Neural crest cell (in vitro differentiated cells): ENCODE data around the gene DPH7. TPM values are rescaled to one million over a fixed set of nuclear protein-coding genes. Genes with fewer than 3 reads are reported as not detected.

Experiments used
- DNase-seq: peaks from one replicate; pipeline ENCODE4 v3.0.0; 2021; ENCODE audit warnings: low read depth, mixed read lengths, low spot score
- H3K27ac Mint-ChIP-seq: one replicate; pipeline ENCODE4 v1.8.0; 2021; ENCODE audit warnings: mild to moderate bottlenecking, mixed read lengths; ENCODE audit not compliant: unreplicated experiment
- H3K27me3 Mint-ChIP-seq: 2 replicates; pipeline ENCODE4 v1.8.0; 2021; ENCODE audit warnings: low read depth, mild to moderate bottlenecking, mixed read lengths
- H3K36me3 Mint-ChIP-seq: 2 replicates; pipeline ENCODE4 v1.8.0; 2021; ENCODE audit warnings: low read depth, mild to moderate bottlenecking, mixed read lengths
- H3K4me1 Mint-ChIP-seq: 2 replicates; pipeline ENCODE4 v1.8.0; 2021; ENCODE audit warnings: mixed read lengths
- H3K4me3 Mint-ChIP-seq: one replicate; pipeline ENCODE4 v1.8.0; 2021; ENCODE audit warnings: mild to moderate bottlenecking, mixed read lengths
- H3K9me3 Mint-ChIP-seq: 2 replicates; pipeline ENCODE4 v1.8.0; 2021; ENCODE audit warnings: mixed read lengths
- total RNA-seq: library from RNA; stranded (reverse); gene quantifications from 2 replicates; pipeline ENCODE4 v1.2.1, GENCODE V29; 2021
- TF ChIP-seq, protein P1 (sequence below): fragments of 200-600 bp; sonication (generic); conservative IDR thresholded peaks from 2 replicates; pipeline ENCODE4 v1.5.0; 2021; ENCODE audit warnings: antibody characterized with exemption, mild to moderate bottlenecking

The DPH7 gene
- total RNA-seq, 1 donor from 2014 or later, result 63.0 TPM

DNA sequence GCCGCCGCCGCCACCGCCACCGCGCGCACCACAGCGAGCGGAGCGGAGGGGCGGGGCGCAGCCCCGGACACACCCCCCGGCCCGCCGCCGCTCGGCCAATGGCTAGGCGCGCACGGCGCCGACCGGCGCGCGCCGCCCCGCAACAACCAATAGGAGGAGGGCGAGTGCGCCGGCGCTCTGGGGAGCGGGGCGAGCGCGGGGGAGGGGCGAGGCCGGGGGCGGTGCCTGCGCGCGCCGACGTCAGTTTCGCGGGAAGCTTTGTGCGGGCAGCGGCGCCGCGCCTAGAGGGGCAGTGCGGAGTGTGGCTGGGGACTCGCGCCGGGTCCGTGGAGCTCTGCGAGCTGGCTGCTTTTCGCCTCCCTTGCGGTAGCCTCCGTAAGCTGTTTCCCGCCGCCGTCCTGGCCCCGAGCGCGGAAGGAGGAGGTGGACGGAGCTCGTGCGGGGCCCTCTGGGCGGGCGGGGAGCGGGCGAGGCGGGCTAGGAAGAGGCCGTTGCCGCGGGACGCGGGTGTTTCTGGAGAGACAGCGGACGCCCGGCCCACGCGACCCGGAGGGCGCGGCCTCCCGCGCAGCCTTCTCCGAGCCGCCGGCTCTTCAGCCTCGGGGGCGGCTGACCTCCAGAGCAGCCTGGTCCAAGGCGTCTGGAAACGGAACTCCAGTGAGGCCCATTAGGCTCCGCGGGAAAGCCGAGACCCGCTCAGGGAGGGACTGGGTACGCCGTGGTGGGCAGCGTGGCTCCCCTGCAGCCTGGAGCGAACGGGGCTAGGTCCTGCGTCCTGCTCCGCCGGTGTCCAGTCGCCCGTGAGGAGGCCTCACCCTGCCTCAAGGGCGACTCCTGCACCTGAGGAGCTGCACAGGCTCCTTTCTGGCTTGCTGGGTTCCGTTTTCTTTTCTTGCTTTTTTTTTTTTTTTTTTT is 12.0 kb upstream of the DPH7 start, which contains the start of gene ZMYND19:
Gene ZMYND19, minus strand, starts transcription at position 44 of the 915 bp plus-strand sequence. CDS start 249 bp downstream, outside the sequence.
- Mint-ChIP-seq H3K9me3 (no peaks in the 10 kb centered on the region), H3K36me3 (peaks cover 4% of the 10 kb centered on the region), H3K27me3 (no peaks in the 10 kb centered on the region), H3K4me1 (peaks cover 23% of the 10 kb centered on the region), H3K4me3 (peak within 1 kb of the TSS; percentile 93), H3K27ac (peak within 1 kb of the TSS; percentile 100)
- peak; percentile 91 for DNase-seq
- TF ChIP-seq, protein P1, sequence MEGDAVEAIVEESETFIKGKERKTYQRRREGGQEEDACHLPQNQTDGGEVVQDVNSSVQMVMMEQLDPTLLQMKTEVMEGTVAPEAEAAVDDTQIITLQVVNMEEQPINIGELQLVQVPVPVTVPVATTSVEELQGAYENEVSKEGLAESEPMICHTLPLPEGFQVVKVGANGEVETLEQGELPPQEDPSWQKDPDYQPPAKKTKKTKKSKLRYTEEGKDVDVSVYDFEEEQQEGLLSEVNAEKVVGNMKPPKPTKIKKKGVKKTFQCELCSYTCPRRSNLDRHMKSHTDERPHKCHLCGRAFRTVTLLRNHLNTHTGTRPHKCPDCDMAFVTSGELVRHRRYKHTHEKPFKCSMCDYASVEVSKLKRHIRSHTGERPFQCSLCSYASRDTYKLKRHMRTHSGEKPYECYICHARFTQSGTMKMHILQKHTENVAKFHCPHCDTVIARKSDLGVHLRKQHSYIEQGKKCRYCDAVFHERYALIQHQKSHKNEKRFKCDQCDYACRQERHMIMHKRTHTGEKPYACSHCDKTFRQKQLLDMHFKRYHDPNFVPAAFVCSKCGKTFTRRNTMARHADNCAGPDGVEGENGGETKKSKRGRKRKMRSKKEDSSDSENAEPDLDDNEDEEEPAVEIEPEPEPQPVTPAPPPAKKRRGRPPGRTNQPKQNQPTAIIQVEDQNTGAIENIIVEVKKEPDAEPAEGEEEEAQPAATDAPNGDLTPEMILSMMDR, result no peak

DNA sequence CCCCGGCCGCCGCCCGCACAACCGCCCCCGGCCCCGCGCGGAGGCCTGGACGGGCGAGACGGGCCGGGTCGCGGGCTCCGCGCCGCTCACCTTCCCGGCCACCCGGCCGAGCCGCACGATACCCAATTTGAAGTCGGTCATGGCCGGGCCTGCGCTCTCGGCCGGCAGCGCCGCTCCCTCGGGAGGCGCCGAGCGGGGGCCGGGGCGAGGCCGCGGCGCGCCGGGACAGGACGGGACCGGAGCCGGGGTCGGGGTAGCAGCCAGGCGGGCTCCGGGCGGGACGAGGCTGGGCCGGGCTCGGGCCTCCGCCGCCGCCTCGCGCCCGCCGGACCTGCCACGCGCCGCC is 11.4 kb upstream of the DPH7 start:
- no peak overlapping the region for H3K4me3 Mint-ChIP-seq
- TF ChIP-seq, protein P1, result no peak
- no peaks in the 10 kb centered on the region for H3K9me3 Mint-ChIP-seq
- H3K36me3 Mint-ChIP-seq, result peaks cover 4% of the 10 kb centered on the region
- DNase-seq, result no peak
- H3K27ac Mint-ChIP-seq, result no peak overlapping the region
- H3K27me3 Mint-ChIP-seq, result no peaks in the 10 kb centered on the region
- peaks cover 23% of the 10 kb centered on the region for H3K4me1 Mint-ChIP-seq

GRCh38 chr9:137589441-137590122 is 10.9 kb upstream of the DPH7 start:
- no peaks in the 10 kb centered on the region for H3K27me3 Mint-ChIP-seq
- no peak overlapping the region for H3K27ac Mint-ChIP-seq
- H3K4me3 Mint-ChIP-seq, result peak overlapping the region; percentile 93
- no peaks in the 10 kb centered on the region for H3K9me3 Mint-ChIP-seq
- TF ChIP-seq, protein P1, result no peak
- peaks cover 4% of the 10 kb centered on the region for H3K36me3 Mint-ChIP-seq
- DNase-seq, result no peak
- peaks cover 23% of the 10 kb centered on the region for H3K4me1 Mint-ChIP-seq

DNA sequence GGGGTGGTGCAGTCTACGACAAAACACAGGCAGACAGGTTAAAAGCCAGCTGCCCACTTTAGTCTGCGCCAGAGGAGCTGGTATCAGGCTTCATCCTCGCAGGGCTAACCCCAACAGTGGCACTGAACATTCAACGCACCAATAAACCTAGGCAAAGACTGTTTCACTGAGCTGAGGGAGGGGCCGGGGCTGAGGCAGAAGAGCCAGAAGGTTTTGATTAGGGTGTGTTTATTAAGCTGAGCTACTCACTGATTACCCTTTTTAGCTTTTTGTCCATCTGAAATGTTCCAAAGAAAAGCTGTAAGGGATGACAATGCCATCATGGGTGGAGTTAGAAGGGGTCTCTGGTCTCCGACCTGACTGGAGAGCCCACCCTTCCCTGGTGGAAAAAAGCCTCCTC is 10.2 kb upstream of the DPH7 start:
- peak overlapping the region; percentile 93 for H3K4me3 Mint-ChIP-seq
- peaks cover 4% of the 10 kb centered on the region for H3K36me3 Mint-ChIP-seq

GRCh38 chr9:137588311-137588710 is 9.6 kb upstream of the DPH7 start:
- Mint-ChIP-seq H3K4me3 (peak overlapping the region; percentile 93), H3K36me3 (peaks cover 4% of the 10 kb centered on the region), H3K27me3 (no peaks in the 10 kb centered on the region), H3K27ac (no peak overlapping the region), H3K4me1 (peaks cover 23% of the 10 kb centered on the region), H3K9me3 (no peaks in the 10 kb centered on the region)
- DNase-seq, result no peak
- TF ChIP-seq, protein P1, result no peak

More for the DNA sequence above, 10.2 kb upstream of the DPH7 start:
- Mint-ChIP-seq H3K27me3 (no peaks in the 10 kb centered on the region), H3K27ac (no peak overlapping the region), H3K9me3 (no peaks in the 10 kb centered on the region), H3K4me1 (peaks cover 23% of the 10 kb centered on the region)
- TF ChIP-seq, protein P1, result no peak
- no peak for DNase-seq
